Left ventricle myocardium inferior (tissue), 1 donor: ENCODE measurements around the gene PCED1A. TPM values are rescaled to one million over a fixed set of nuclear protein-coding genes. Genes with fewer than 3 reads are reported as not detected.

Experiments used
- DNase-seq: peaks from one replicate; pipeline ENCODE4 v3.0.0-alpha.2; 2020
- H3K27ac ChIP-seq: fragments of 200-600 bp; replicated peaks from 2 replicates; pipeline ENCODE4 v1.8.0; 2021
- H3K27me3 ChIP-seq: fragments of 200-600 bp; 2 replicates; pipeline ENCODE4 v1.8.0; 2021; ENCODE audit warnings: low read depth
- H3K36me3 ChIP-seq: fragments of 200-600 bp; 2 replicates; pipeline ENCODE4 v1.8.0; 2021
- H3K4me1 ChIP-seq: fragments of 200-600 bp; 2 replicates; pipeline ENCODE4 v1.8.0; 2021
- H3K4me3 ChIP-seq: fragments of 200-600 bp; 2 replicates; pipeline ENCODE4 v1.8.0; 2021; ENCODE audit warnings: mild to moderate bottlenecking, moderate library complexity
- H3K9me3 ChIP-seq: fragments of 200-600 bp; replicated peaks from 2 replicates; pipeline ENCODE4 v1.8.0; 2021
- CTCF ChIP-seq: fragments of 200-600 bp; IDR thresholded peaks from 2 replicates; pipeline ENCODE4 v1.8.0; 2021; ENCODE audit warnings: antibody characterized with exemption, mild to moderate bottlenecking, borderline replicate concordance
- intact Hi-C: fragments of 100-400 bp; cut with micrococcal nuclease; formaldehyde crosslinking; loops from one replicate; pipeline ENCODE4 v1.11.0; 2022
- total RNA-seq: library from RNA; stranded (reverse); fragmentation: NEBNext Ultra II Directional; extraction: Animal tissue kit (Norgen Biotek cat#: 25700); gene quantifications from one replicate; pipeline ENCODE4 v1.2.1, GENCODE V29; 2021
- donor health status: DM: no; HTN: yes; CAD: no; lungs with severe emphysema.

Gene PCED1A
- total RNA-seq, 1 donor from 2014 or later, result 9.4 TPM

- intact Hi-C loops, result no loop called here
- no peak overlapping the region for H3K4me3 ChIP-seq
- no peak for DNase-seq
- H3K36me3 ChIP-seq, result peaks cover 60% of the 10 kb centered on the region
- no peak overlapping the region for H3K27ac ChIP-seq
- H3K9me3 ChIP-seq, result no peaks in the 10 kb centered on the region
- no peaks in the 10 kb centered on the region for H3K27me3 ChIP-seq
- TF ChIP-seq CTCF, result no peak
- peaks cover 4% of the 10 kb centered on the region for H3K4me1 ChIP-seq
These were observed 25.2 kb upstream of the PCED1A start for GRCh38 chr20:2865630-2866029.

GRCh38 chr20:2865101-2865500 is 24.6 kb upstream of the PCED1A start:
- TF ChIP-seq CTCF, result no peak
- intact Hi-C loops, result no loop called here
- no peak overlapping the region for H3K4me3 ChIP-seq
- no peak overlapping the region for H3K27ac ChIP-seq
- no peaks in the 10 kb centered on the region for H3K9me3 ChIP-seq
- H3K4me1 ChIP-seq, result no peaks in the 10 kb centered on the region
- peaks cover 64% of the 10 kb centered on the region for H3K36me3 ChIP-seq
- DNase-seq, result no peak
- H3K27me3 ChIP-seq, result no peaks in the 10 kb centered on the region

- DNase-seq, result no peak
- intact Hi-C loops, result no loop called here
- no peaks in the 10 kb centered on the region for H3K27me3 ChIP-seq
- no peak overlapping the region for H3K4me3 ChIP-seq
- no peak for TF ChIP-seq CTCF
- H3K4me1 ChIP-seq, result peaks cover 2% of the 10 kb centered on the region
- no peak overlapping the region for H3K27ac ChIP-seq
- no peaks in the 10 kb centered on the region for H3K9me3 ChIP-seq
- H3K36me3 ChIP-seq, result peaks cover 64% of the 10 kb centered on the region
These were observed 24.2 kb upstream of the PCED1A start for GRCh38 chr20:2864626-2865025.

GRCh38 chr20:2859330-2860121 is 19.1 kb upstream of the PCED1A start:
- Histone ChIP-seq H3K4me1 (peaks cover 14% of the 10 kb centered on the region), H3K4me3 (no peak overlapping the region), H3K27ac (no peak overlapping the region), H3K9me3 (no peaks in the 10 kb centered on the region), H3K36me3 (peaks cover 41% of the 10 kb centered on the region), H3K27me3 (no peaks in the 10 kb centered on the region)
- no peak for TF ChIP-seq CTCF
- intact Hi-C loops, result no loop called here
- DNase-seq, result no peak

- Histone ChIP-seq H3K4me1 (peaks cover 14% of the 10 kb centered on the region), H3K27me3 (no peaks in the 10 kb centered on the region), H3K9me3 (no peaks in the 10 kb centered on the region), H3K4me3 (no peak overlapping the region), H3K27ac (no peak overlapping the region), H3K36me3 (peaks cover 31% of the 10 kb centered on the region)
- TF ChIP-seq CTCF, result no peak
- intact Hi-C loops, result no loop called here
- no peak for DNase-seq
These were observed 18.1 kb upstream of the PCED1A start for GRCh38 chr20:2858591-2858990.
